T-helper 2 cell treated with Interferon-gamma antibody and Interleukin-4, amounts not matched to agents 5 μg/mL and 100 μg/mL, for 36 hours (primary cell): ENCODE results near the gene CARD6.
"Not testable (repeated sequence)": the region's sequence is repeated elsewhere in the genome, so short reads cannot be mapped to it uniquely, and the experiment has no call there.

Experiments used
- DNase-seq: peaks from one replicate; pipeline ENCODE4 v3.0.0; 2021; ENCODE audit warnings: low spot score
- H3K27ac Mint-ChIP-seq: one replicate; pipeline ENCODE4 v1.8.0; 2021; ENCODE audit warnings: mild to moderate bottlenecking, mixed read lengths
- H3K27me3 Mint-ChIP-seq: one replicate; pipeline ENCODE4 v1.8.0; 2021; ENCODE audit warnings: low read depth, mixed read lengths
- H3K36me3 Mint-ChIP-seq: one replicate; pipeline ENCODE4 v1.8.0; 2021; ENCODE audit warnings: low read depth, mixed read lengths
- H3K4me1 Mint-ChIP-seq: one replicate; pipeline ENCODE4 v1.8.0; 2021; ENCODE audit warnings: low read depth, mixed read lengths
- H3K4me3 Mint-ChIP-seq: one replicate; pipeline ENCODE4 v1.8.0; 2022; ENCODE audit warnings: mild to moderate bottlenecking, moderate library complexity, mixed read lengths
- H3K9me3 Mint-ChIP-seq: one replicate; pipeline ENCODE4 v1.8.0; 2021; ENCODE audit warnings: mixed read lengths

CARD6 gene

DNA sequence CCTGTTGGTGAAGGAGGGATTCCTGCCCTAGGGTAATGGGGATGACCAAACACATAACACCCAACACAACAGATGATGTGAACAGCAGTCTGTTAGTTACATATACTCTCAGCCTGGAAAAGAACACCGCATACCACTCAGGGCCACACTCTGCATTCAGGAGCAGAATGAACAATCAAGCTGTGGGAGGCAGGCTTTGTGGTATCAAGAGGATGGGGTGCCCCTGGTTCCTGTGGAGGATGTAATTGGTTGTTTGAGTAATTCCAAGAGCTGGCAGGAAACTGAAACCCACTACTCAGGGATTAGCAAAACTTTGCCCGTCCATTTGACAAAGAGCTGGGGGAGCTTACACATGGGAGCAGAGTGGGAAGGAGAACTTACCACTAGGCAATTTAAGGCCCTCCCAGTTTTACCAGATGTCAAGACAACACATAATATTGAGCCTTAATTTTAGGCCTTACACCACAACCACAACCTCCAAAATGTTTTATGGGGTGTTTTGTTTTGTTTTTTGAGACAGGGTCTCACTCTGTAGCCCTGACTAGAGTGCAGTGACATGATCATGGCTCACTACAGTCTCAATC lies 27.4 kb upstream of the CARD6 start:
- Mint-ChIP-seq H3K4me1 (peaks cover 5% of the 10 kb centered on the region), H3K27ac (no peak overlapping the region), H3K9me3 (no peaks in the 10 kb centered on the region), H3K36me3 (no peaks in the 10 kb centered on the region), H3K27me3 (no peaks in the 10 kb centered on the region), H3K4me3 (no peak overlapping the region)
- peak; percentile 70 for DNase-seq

- H3K4me1 Mint-ChIP-seq, result peaks cover 5% of the 10 kb centered on the region
- no peak overlapping the region for H3K27ac Mint-ChIP-seq
- no peak for DNase-seq
- H3K9me3 Mint-ChIP-seq, result no peaks in the 10 kb centered on the region
- no peaks in the 10 kb centered on the region for H3K27me3 Mint-ChIP-seq
- no peak overlapping the region for H3K4me3 Mint-ChIP-seq
- peaks cover 33% of the 10 kb centered on the region for H3K36me3 Mint-ChIP-seq
These were observed 17.7 kb upstream of the CARD6 start for GRCh38 chr5:40823459-40823858.

DNA sequence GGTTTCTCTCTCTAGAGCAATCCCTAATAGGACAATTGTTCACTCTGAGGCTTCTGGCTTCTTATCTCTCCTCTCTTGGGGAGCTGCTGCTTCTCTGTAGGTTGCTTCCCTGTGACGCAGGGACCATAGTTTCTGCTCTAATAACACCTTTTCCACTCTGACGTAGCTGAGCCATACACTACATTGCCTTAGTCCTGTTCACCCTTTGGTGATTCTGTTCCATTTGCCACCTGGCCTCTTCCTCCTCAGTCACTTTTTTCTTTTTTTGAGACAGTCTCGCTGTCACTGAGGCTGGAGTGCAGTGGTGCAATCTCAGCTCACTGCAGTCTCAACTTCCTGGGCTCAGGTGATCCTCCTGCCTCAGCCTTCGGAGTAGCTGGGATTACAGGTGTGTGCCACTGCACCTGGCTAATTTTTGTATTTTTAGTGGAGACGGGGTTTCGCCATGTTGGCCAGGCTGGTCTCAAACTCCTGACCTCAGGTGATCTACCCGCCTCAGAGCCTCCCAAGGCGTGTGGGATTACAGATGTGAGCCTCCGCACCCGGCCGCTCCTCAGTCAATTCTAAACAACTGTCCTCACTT lies 15.6 kb upstream of the CARD6 start:
- not testable (repeated sequence) for DNase-seq, H3K9me3 Mint-ChIP-seq, H3K4me3 Mint-ChIP-seq, H3K27ac Mint-ChIP-seq, H3K27me3 Mint-ChIP-seq
- Mint-ChIP-seq H3K36me3 (peaks cover 51% of the 10 kb centered on the region), H3K4me1 (peaks cover 13% of the 10 kb centered on the region)

DNA sequence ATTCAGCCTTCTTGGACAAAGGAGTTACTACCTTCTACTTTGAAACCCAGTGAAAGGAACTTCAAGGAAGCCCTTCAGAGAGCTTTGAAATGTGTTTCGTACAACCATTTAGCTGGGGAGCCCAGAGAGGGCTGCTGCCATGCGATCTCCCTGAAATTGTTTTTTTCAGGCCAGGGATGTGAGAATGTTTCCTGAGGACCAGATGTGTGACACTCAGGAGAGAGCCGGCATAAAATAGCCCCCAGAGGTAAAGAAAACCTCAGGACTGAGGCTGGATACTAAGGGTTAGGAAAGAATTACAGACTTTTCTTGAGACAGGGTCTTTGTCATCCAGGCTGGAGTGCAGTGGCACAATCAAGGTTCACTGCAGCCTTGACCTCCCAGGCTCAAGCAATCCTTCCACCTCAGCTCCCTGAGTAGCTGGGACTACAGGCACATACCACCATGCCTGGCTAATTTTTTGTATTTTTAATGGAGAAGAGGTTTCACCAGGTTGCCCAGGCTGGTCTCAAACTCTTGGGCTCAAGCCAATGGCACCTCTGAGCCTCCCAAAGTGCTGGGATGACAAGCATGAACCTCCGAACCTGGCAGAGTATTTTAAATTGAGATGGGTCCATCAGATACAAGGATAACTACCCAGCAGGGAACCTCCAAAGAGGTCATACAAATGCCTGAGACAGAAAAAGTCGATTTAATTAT lies 14.5 kb upstream of the CARD6 start:
- peaks cover 57% of the 10 kb centered on the region for H3K36me3 Mint-ChIP-seq
- no peak overlapping the region for H3K4me3 Mint-ChIP-seq
- H3K9me3 Mint-ChIP-seq, result no peaks in the 10 kb centered on the region
- no peak overlapping the region for H3K27ac Mint-ChIP-seq
- H3K27me3 Mint-ChIP-seq, result no peaks in the 10 kb centered on the region
- peaks cover 15% of the 10 kb centered on the region for H3K4me1 Mint-ChIP-seq
- DNase-seq, result no peak

GRCh38 chr5:40827188-40827977 lies 13.8 kb upstream of the CARD6 start:
- Mint-ChIP-seq H3K4me1 (peaks cover 23% of the 10 kb centered on the region), H3K27me3 (no peaks in the 10 kb centered on the region), H3K36me3 (peaks cover 64% of the 10 kb centered on the region), H3K9me3 (no peaks in the 10 kb centered on the region), H3K27ac (no peak overlapping the region), H3K4me3 (no peak overlapping the region)
- DNase-seq, result no peak

DNA sequence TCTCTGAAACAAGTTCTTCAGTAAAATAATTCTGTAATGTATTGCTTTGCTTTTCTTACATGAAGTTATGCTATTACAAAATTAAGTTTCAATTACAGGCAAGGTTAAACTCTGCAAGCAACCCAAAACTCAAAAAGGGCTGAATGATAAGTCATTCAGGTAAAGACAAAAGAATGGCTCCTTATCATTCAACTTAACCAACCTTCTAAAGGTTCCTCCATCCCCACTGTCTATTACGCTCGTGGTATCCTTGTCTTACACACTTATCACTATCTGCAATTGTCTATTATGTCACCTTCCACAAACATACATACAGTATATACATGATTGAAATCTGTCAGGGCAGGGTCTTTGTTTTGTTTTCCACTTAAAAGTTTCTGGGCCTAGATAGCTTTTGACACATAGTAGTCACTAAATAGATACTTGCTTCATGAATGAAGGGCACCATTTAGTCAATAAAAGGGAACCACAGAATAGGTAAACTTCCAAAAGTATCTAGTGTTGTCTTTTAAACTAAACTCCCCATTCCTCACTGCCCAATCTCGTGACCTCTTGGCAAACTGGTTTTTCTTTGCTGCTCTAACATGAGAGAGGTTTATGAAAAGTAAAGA lies 13.0 kb upstream of the CARD6 start:
- no peak overlapping the region for H3K4me3 Mint-ChIP-seq
- H3K9me3 Mint-ChIP-seq, result no peaks in the 10 kb centered on the region
- peaks cover 30% of the 10 kb centered on the region for H3K4me1 Mint-ChIP-seq
- DNase-seq, result no peak
- peak overlapping the region; percentile 37 for H3K27ac Mint-ChIP-seq
- H3K36me3 Mint-ChIP-seq, result peaks cover 70% of the 10 kb centered on the region
- H3K27me3 Mint-ChIP-seq, result no peaks in the 10 kb centered on the region

- no peaks in the 10 kb centered on the region for H3K9me3 Mint-ChIP-seq
- no peak overlapping the region for H3K4me3 Mint-ChIP-seq
- no peak for DNase-seq
- H3K4me1 Mint-ChIP-seq, result peaks cover 39% of the 10 kb centered on the region
- no peak overlapping the region for H3K27ac Mint-ChIP-seq
- H3K36me3 Mint-ChIP-seq, result peaks cover 78% of the 10 kb centered on the region
- no peaks in the 10 kb centered on the region for H3K27me3 Mint-ChIP-seq
These were observed 12.2 kb upstream of the CARD6 start for GRCh38 chr5:40828690-40829661.

DNA sequence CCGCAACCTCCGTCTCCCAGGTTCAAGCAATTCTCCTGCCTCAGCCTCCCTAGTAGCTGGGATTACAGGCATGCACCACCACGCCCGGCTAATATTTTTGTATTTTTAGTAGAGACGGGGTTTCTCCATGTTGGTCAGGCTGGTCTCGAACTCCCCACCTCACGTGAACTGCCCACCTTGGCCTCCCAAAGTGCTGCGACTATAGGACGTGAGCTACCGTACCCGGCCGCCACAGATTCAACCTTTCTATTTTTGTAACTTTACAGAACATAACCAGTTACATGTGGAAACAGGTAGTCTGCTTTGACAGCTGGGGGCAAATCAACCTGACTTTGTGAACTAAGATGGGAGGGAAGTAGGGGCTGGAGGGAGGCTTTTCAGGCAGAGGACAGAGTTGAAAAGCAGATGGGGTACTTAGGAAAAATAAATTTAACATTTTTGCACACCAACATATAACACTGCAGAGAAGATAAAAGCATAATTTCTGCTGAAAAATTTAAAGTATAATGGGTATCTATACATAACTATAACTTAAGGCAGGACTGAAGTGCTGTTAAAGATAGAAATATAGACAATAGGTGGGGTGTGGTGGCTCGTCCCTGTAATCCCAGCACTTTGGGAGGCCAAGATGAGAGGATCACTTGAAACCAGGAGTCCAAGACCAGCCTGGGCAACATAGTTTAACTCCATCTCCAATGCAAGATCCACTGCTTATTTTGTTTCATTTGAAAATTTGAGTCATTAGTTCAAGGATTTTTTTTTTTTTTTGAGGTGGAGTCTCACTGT lies 11.2 kb upstream of the CARD6 start:
- H3K27ac Mint-ChIP-seq, result no peak overlapping the region
- no peak for DNase-seq
- H3K4me3 Mint-ChIP-seq, result no peak overlapping the region
- peaks cover 84% of the 10 kb centered on the region for H3K36me3 Mint-ChIP-seq
- no peaks in the 10 kb centered on the region for H3K9me3 Mint-ChIP-seq
- H3K27me3 Mint-ChIP-seq, result no peaks in the 10 kb centered on the region
- H3K4me1 Mint-ChIP-seq, result peaks cover 39% of the 10 kb centered on the region

DNA sequence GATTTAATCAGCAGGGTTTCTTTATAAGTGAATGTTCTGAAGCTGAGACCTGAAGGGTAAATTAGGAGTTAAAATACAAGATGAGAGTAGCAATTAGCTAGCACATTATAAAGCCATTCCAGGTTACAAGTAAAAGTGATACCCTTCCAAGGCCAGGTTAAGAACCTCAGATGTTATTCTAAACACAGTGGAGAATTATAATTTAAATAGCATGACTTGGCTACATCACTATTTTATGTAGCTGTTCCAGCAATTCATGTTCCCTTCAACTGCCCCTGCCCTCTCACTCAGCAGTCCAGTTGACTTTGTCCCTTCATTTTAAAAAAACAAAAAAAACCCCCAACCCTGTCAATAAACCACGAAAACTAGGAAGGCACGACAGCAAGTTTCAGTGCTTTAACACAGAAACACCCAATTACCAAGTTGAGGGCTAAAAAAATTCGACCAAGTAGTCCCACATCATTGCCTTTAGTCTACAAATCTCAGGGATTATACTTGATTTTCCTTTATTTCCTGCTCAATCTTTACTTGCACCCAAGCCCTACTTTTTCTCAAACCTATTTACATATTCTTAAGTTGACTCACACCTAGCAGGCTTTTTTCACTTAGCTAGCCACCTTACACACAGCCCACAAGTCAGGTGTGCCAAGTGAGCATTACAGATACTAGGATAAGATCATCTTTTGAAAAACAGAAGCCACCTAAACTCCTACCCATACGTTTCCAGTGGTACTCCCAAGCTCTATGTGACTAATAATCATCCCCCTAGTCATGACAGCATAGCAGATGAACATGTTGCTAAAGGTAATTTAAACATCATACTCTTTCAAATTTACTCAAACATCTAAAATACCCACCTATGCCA lies 9.6 kb upstream of the CARD6 start:
- peak overlapping the region; percentile 17 for H3K27ac Mint-ChIP-seq
- no peaks in the 10 kb centered on the region for H3K27me3 Mint-ChIP-seq
- peak; percentile 41 for DNase-seq
- peaks cover 81% of the 10 kb centered on the region for H3K36me3 Mint-ChIP-seq
- H3K4me3 Mint-ChIP-seq, result peak overlapping the region; percentile 94
- H3K4me1 Mint-ChIP-seq, result peaks cover 46% of the 10 kb centered on the region
- peaks cover 5% of the 10 kb centered on the region for H3K9me3 Mint-ChIP-seq

GRCh38 chr5:40832345-40832744 lies 8.8 kb upstream of the CARD6 start:
- Mint-ChIP-seq H3K4me1 (peaks cover 46% of the 10 kb centered on the region), H3K36me3 (peaks cover 79% of the 10 kb centered on the region), H3K4me3 (peak overlapping the region; percentile 94), H3K27me3 (no peaks in the 10 kb centered on the region), H3K27ac (peak overlapping the region; percentile 58), H3K9me3 (peaks cover 9% of the 10 kb centered on the region)
- DNase-seq, result no peak

DNA sequence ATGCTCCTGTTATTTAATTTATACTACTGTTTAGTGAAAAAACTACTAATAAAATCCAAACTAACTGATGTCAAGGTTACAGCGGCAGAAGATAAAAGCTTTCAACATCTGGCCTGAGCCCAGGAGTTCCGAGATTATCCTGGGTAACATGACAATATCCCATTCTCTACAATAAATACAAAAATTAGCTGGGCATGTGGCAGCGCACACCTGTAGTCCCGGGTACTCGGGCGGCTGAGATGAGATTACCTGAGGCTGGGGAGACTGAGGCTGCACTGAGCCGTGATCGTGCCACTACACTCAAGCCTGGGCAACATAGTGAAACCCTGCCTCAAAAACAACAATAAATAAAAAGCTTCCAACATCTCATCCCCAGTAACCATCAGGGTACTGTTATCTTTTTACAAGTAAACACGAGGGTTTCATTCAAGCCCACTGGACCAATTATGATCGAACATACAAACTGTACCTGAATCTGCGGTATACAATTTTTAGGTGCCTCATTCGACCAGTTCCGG lies 7.4 kb upstream of the CARD6 start:
- Mint-ChIP-seq H3K36me3 (peaks cover 64% of the 10 kb centered on the region), H3K4me3 (peak overlapping the region; percentile 94), H3K9me3 (peaks cover 9% of the 10 kb centered on the region), H3K27ac (peak overlapping the region; percentile 99), H3K27me3 (no peaks in the 10 kb centered on the region), H3K4me1 (peaks cover 41% of the 10 kb centered on the region)
- no peak for DNase-seq
